DMS153 treated with DMSO at 0.1 percent for 48 hours (cell line): ENCODE results near the gene KCTD1.

Experiments
- DNase-seq: peaks from one replicate; lab custom pipeline; 2025; ENCODE audit not compliant: unreplicated experiment; lab: John Stamatoyannopoulos, UW

Gene KCTD1

GRCh38 chr18:26524002-26524401 lies 24.4 kb downstream of the KCTD1 start:
- DNase-seq: no peak

- no peak for DNase-seq
Measured at GRCh38 chr18:26521617-26522016, 26.7 kb downstream of the KCTD1 start.

DNA sequence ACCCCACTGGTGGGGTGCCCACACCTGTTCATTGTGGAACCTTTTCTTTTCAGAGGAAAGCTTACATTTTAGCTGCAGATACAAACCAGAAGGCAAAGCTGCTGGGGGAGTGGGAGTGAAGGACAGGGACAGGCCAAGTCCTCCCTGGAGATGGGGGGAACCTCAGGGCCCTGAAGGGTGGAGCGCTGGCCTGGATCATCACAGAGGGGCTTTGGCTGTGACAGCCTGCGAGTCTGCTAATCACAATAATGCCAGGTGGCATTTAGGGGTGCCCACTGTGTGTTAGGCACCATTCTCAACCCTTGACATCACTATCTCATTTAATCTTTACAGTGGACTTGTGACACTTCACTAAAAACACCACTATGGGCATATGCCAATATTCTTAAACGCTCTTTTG lies 27.4 kb downstream of the KCTD1 start:
- DNase-seq: no peak

DNA sequence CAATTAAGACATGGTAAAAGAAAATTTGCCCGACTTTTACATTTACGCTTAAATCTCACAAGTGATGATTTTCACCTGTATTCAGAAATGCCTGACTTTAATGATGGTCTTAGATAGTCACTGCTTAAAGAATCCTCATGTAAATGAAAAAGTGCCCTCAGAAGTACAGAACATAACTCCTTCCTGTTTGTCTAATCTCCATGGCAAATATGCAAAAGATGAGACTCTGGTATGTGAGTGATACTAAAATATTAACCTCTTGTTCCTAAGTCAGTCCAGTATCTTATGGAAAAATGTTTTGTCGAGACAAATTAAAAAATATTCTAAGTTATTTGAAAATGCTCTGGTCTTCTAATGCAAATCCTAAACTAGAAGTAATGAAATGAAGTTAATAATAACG lies 29.2 kb downstream of the KCTD1 start:
- DNase-seq: no peak

DNA sequence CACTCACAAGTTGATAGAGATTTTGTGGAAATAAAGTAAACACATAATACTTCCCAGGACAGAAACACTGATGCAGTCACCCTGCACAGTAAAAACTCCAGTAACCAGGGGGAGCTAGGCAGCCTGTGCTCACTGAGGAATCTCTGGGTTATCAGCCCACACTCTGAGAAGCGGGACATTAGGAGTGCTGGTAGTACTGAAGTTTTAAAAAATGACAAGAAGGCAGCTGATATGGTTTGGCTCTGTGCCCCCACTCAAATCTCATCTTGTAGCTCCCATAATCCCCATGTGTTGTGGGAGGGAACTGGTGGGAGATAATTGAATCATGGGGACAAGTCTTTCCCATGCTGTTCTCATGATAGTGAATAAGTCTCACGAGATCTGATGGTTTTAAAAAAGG lies 31.4 kb downstream of the KCTD1 start:
- DNase-seq: no peak

DNA sequence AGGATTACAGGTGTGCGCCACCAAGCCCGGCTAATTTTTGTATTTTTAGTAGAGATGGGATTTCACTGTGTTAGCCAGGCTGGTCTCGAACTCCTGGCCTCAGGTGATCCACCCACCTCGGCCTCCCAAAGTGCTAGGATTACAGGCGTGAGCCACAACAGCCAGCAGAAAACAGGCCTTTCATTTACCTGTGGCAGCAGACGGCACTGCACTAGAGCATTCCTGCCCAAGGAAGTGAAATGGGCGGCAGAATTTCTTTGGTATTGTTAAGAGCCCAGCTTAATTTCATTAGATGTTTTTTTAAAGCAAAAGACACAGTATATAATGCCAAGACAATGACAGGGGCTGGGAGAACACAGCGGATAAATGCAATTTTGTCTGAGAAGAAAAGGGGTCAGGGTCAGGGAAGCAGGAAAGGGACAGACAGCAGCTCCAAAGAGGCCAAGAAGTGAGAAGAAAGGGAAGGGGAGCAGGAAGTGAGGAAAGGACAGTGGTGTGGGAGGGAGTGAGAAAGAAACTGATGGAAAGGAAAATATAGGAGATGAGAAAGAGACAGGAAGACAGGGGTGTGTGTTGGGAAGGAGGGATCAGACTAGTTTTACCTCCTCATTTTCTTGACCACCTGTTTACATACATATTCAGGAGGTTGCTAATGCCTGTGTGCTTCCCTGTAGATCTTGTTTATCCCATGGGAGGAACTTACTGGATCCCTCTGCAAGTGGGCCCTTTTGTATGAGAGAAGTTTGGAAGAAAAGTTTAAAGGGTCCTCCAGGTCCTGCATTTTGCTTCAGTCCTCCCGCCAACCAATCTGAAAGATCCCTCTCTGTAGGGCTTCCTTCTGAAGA lies 32.5 kb downstream of the KCTD1 start:
- no peak for DNase-seq

GRCh38 chr18:26511339-26512071 lies 36.8 kb downstream of the KCTD1 start:
- DNase-seq: peak; percentile 86

GRCh38 chr18:26510337-26510736 lies 38.0 kb downstream of the KCTD1 start:
- DNase-seq: no peak

DNA sequence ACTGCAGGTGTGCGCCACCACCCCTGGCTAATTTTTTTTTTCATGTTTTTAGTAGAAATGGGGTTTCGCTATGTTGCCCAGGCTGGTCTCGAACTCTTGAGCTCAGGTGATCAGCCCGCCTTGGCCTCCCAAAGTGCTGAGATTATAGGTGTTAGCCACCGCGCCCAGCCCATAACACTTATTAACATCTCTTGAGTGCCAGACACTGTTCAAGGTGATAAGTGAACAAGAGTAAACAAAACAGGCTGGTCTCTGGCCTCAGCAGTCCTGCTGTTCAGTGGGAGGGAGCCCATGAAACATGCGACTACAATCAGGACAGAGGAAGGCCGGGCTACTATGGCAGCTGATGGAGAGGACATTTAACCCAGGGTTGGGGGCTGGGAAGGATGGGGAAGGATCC lies 42.3 kb downstream of the KCTD1 start:
- DNase-seq: no peak

- peak; percentile 73 for DNase-seq
Measured at GRCh38 chr18:26504831-26505230, 43.5 kb downstream of the KCTD1 start.

DNA sequence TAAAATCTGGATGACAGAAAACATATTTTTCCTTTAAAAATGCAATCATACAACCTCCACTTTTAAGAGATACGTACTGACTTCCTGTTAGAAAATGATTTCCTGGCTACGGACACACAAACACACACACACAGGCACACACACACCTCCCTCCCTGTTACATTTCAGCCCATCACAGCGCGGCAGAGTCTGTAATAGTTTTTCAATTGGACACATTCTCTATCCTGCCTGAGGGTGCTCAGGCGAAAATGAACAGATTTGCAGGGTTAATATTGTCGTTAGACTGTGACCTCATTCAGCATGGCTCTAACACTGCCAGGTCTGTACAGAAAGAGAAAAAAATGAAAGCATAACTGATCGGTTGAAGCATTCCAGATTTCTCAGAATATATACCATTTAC lies 45.0 kb downstream of the KCTD1 start:
- DNase-seq: no peak

GRCh38 chr18:26502823-26503222 lies 45.5 kb downstream of the KCTD1 start:
- no peak for DNase-seq

DNA sequence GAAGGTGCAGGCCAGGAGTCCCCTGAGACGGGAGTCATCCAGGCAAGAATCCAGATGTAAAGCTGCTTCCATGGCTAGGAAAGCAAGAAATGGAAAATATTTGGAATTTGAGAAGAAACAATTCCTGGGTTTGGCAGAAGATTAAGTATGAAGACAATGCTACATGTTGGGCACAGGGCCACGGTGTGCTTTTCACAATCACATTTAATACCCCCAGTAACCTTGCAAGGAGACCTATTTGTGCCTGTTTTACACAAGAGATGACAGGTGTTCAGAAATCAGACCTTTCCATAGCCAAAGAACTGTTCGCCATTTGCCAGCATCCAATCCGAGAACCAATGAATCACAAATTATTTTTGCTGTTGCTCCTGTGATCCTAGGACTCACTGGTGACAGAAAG lies 50.5 kb downstream of the KCTD1 start:
- DNase-seq: no peak

DNA sequence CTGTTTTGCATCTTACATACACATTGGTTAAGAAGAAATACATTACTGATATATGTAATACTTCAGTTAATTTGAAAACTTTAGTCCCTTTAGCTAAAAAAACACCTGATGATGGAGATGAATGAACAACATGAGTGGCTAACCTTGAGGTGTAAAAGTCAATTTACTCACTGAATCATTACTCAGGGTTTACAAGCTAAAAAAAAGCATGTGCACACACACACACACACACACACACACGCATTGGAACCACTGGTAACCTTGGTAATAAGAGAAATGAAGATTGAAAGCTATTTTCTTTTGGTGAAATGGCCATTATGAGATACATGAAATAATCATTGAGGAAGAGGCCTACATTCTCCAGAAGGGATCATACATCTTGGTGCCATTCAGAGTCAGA lies 51.8 kb downstream of the KCTD1 start:
- no peak for DNase-seq

DNA sequence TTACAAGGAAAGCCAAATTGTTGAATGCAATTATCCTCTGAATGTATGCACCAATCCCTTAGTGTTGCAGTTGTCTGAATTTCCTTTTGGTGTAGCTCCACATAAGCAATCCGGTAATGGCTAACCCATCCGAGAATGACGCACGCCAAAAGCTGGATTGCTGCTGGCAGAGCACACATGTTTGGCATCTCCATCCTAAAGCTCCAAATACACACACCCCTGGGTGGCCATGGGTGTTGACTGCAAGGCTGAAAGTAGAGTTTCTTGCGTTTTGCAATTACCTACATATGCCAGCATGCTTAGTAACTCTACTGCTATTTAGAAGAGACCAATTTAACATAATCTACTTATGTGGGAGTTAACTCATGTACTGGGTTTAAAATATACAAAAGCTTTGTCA lies 53.1 kb downstream of the KCTD1 start:
- no peak for DNase-seq

DNA sequence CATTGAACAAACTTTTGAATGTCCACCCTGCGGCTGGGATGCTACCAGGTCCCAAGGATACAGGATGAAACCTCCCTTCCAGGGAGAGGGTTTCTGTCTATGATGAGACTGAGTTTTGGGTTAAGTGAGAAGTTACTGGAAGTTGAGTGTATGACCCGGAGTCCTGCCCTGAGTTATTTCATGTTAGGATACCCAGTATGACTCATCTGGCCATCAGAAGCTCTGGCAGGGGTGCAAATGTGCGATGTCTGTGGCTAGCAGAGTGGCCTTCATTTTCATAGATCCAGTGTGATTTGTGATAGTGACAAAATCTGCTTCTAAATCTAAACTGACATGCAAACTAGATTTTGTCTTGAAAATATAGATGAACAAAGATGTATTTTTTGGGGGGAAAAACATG lies 55.3 kb downstream of the KCTD1 start:
- no peak for DNase-seq

DNA sequence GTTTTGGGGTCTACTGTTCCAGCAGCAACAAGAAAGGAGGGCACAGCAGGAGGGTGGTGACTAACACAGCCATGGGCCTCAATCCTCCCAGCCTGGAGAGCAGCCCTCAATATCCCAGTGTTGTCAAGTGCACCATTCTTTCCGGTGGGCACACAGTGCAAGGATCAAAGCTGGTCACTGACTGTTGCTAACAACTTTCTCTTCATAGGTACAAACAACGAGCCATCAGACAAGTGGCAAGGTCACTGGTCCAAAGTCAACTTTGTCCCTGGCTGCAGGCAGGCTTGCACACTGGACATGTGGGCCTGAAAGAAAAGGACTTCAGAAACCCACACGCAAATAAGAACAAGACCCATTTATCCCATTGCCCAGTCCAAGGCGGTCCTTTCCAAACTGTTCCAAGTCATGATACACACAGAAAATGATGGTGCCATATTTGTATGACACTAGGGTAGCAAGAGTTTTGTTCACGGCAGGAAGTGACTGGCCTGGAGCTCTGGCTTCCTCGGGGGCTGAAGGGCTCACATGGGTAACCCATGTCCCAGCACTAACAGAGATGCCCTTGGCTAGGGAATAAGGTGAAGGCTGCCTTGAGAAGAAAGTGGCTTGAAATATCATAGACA lies 57.0 kb downstream of the KCTD1 start:
- DNase-seq: no peak

GRCh38 chr18:26489881-26490280 lies 58.5 kb downstream of the KCTD1 start:
- no peak for DNase-seq

DNA sequence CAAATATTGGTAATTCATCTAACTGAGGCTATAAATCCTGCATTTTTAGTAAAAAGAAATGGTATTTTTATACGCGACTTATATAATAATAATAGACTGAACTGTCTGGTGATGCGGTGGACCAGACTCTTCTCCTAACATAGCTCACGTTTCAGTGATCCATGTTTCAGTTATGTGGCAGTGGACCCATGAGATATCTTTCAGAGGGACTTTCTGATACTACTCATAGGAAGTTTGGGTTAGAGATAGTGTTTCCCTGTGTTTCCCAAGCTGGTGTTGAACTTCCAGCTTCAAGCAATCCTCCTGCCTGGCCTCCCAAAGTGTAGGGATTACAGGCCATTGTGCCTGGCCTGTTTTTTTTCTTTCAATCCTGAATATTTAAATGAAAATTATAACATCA lies 59.2 kb downstream of the KCTD1 start:
- DNase-seq: no peak

DNA sequence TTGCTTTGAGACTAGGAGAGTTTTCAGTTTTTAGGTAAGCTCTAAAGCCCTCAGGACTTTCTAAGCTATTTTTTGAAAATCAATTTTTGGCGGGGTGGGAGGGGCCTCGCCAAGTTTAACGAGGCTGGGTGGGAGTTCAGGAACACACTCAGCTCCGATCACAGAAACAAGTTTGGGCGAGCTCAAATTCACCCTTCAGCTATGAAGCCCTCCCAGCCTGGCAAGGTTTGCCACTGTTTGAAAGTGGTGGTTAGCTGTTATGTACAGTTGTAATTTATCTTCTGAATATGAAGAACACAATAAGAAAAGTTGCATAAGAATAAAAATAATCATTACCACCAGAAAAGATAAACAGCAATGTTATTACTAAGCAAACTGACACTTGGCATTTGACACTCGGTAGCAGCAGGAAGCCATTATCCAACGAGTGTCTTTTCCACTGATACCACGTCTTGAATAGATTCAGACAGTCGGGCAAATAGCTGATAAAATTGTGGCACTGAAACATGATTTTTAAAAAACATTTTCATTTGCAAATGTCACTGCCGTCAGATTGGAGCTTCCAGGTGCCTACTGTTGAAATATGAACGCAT lies 59.8 kb downstream of the KCTD1 start:
- no peak for DNase-seq

- DNase-seq: no peak
Measured at GRCh38 chr18:26487437-26487836, 60.9 kb downstream of the KCTD1 start.

DNA sequence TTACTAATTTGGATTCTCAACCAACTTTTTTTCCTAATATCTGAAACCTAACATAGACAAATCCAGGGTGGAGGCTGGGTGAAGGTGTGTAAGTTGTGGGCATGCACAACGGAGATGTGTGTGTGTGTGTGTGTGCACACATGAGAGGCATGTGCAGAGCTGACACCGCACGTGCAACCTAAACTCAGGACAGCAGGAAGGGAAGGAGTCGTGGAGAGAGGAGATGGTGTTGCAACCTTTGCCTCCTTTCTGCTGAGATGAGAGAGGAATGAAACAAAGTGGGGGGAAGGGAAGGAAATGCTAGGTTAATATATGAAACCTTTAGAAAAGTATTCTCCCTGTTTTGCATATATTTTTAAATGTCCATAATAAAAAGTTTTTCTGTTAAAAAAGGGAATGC lies 64.7 kb downstream of the KCTD1 start:
- DNase-seq: no peak
